BLaER1 treated with 17β-estradiol and CSF1 and Interleukin-3, amounts not matched to agents 10 nM and 100 nM (cell line): ENCODE measurements around the gene UQCRH.
A peak's percentile ranks its signal among the peaks of the same experiment; 100 is the strongest.
"Not testable (repeated sequence)": the region's sequence is repeated elsewhere in the genome, so short reads cannot be mapped to it uniquely, and the experiment has no call there.

Source experiments
- H3K27ac ChIP-seq, 11 experiments: shearing (Covaris generic); formaldehyde crosslinking; 2 replicates each; pipeline ENCODE4 v1.8.1; 2022
- H3K27me3 ChIP-seq, 11 experiments: shearing (Covaris generic); formaldehyde crosslinking; 2 replicates each; pipeline ENCODE4 v1.8.1; 2022
- H3K36me3 ChIP-seq, 11 experiments: shearing (Covaris generic); formaldehyde crosslinking; 2 replicates each; pipeline ENCODE4 v1.8.1; 2022
- H3K4me1 ChIP-seq, 10 experiments: shearing (Covaris generic); formaldehyde crosslinking; 2 replicates each; pipeline ENCODE4 v1.8.1; 2022
- H3K4me2 ChIP-seq, 11 experiments: shearing (Covaris generic); formaldehyde crosslinking; 2 replicates each; pipeline ENCODE4 v1.8.1; 2022
- H3K4me3 ChIP-seq, 10 experiments: shearing (Covaris generic); formaldehyde crosslinking; 2 replicates each; pipeline ENCODE4 v1.8.1; 2022
- H3K9ac ChIP-seq, 11 experiments: shearing (Covaris generic); formaldehyde crosslinking; 2 replicates each; pipeline ENCODE4 v1.8.1; 2022
- H3K9me3 ChIP-seq, 11 experiments: shearing (Covaris generic); formaldehyde crosslinking; replicated peaks in 1 of 11; 2 replicates each; pipeline ENCODE4 v1.8.1; 2022
- H4K20me1 ChIP-seq, 11 experiments: shearing (Covaris generic); formaldehyde crosslinking; 2 replicates each; pipeline ENCODE4 v1.8.1; 2022
- Cebpa-rat ChIP-seq, 11 experiments: shearing (Covaris generic); IDR thresholded peaks; 2 replicates each; pipeline ENCODE4 v1.8.1; 2022

The UQCRH gene

DNA sequence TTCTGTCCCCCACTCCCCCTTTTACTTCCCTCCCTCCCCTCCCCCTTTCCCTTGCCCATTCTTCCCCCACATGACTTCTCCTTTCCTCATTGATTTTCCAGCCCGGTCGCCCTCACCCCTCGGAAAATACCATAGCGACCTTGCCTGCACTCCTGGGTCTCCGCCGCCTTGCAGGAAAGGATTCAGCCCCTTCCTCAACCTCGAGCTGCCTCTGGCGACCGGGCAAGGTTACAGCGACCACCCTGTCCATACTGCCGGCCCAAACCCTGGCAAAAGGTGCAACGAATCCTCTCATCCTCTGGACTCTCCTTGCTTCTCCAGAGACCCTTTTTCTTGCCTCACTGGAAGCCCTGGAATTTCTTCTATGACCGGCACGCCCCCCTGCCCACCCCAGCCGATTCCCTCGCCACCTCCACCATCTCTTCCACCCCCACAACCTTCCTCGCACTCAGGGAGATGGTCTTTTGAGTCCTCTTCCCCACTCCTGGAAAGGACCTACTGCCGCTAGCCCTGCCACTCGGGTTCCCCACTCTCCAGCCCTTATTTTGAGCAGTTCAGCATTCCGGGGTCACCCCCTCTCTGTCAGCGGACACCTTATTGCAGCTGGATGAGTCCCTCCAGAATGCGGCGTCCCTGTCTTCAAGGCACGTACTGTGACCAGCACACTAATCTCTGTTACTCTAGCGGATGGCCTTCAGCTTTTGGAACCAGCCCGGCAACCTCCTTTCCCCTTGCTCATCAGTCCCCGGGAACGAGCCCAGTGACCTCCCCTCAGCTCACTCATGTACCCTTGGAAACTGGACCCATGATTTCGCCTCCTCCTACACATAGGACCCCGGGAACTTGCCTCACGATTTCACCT, 38.0 kb downstream of the UQCRH start:
- no peaks in the 10 kb centered on the region for H3K9me3 ChIP-seq
- H3K36me3 ChIP-seq = peaks cover 27 to 49% (median 42%) of the 10 kb centered on the region in 11 experiments
- TF ChIP-seq Cebpa-rat (IDR thresholded peaks at IDR 0.05) = no peak
- H3K4me1 ChIP-seq = peaks cover 35 to 64% (median 46%) of the 10 kb centered on the region in 10 experiments
- peak overlapping the region; percentile 81 to 96 (median 91) for H3K4me2 ChIP-seq
- peak overlapping the region; percentile 62 to 86 (median 78) for H3K4me3 ChIP-seq
- peaks cover 0 to 53% (median 42%) of the 10 kb centered on the region in 11 experiments; a peak in 19 of 22 replicates for H4K20me1 ChIP-seq
- peak overlapping the region; percentile 81 to 94 (median 90); a peak in 21 of 22 replicates for H3K27ac ChIP-seq
- no peaks in the 10 kb centered on the region for H3K27me3 ChIP-seq
- H3K9ac ChIP-seq = peak overlapping the region; percentile 85 to 94 (median 90)

DNA sequence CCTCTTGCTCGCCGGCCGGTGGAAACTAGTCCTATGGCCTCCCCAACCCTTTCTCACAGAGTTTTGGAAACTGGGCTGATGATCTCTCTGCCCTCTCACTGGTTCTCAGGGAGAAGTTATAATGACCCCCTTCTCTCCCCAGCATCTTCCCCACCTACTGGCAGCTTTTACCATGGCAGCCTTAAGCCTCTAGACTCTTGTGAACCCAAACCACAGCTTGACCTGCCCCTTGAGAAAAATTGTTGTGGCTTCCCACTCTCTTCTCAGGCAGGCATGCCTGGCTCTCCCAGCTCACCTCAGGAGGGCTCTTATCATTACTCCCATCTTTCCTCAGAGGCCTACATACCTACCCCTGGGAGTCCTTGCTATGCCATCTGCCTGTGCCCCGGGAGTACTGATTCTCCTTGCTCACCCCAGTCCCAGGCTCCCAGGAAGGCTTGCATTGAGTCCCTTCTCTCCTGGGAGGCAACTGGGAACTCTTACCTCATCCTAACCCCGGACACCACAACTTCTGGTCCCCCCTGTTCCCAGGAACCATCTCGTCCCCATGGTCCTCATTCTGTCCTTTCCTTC, 38.7 kb downstream of the UQCRH start:
- peak overlapping the region in 10 of 11 experiments; percentile 12 to 91 (median 89); a peak in 11 of 22 replicates for H3K9ac ChIP-seq
- H3K4me2 ChIP-seq = peak overlapping the region; percentile 81 to 96 (median 91)
- peaks cover 0 to 60% (median 48%) of the 10 kb centered on the region in 11 experiments; a peak in 19 of 22 replicates for H4K20me1 ChIP-seq
- peaks cover 34 to 56% (median 50%) of the 10 kb centered on the region in 11 experiments for H3K36me3 ChIP-seq
- no peaks in the 10 kb centered on the region for H3K9me3 ChIP-seq
- TF ChIP-seq Cebpa-rat (IDR thresholded peaks at IDR 0.05) = no peak
- no peaks in the 10 kb centered on the region for H3K27me3 ChIP-seq
- peak overlapping the region in 6 of 11 experiments; percentile 12 to 93 (median 90); a peak in 7 of 22 replicates for H3K27ac ChIP-seq
- peak overlapping the region in 5 of 10 experiments; percentile 71 to 82 (median 80); a peak in 8 of 20 replicates for H3K4me3 ChIP-seq
- peaks cover 35 to 70% (median 46%) of the 10 kb centered on the region in 10 experiments for H3K4me1 ChIP-seq

GRCh38 chr1:46342677-46343350, 39.3 kb downstream of the UQCRH start:
- H3K36me3 ChIP-seq = peaks cover 40 to 62% (median 56%) of the 10 kb centered on the region in 11 experiments
- peaks cover 35 to 77% (median 48%) of the 10 kb centered on the region in 10 experiments for H3K4me1 ChIP-seq
- no peak for TF ChIP-seq Cebpa-rat (IDR thresholded peaks at IDR 0.05)
- peak overlapping the region in 1 of 10 experiments; percentile 77; a peak in 1 of 20 replicates for H3K4me3 ChIP-seq
- H3K9me3 ChIP-seq = no peaks in the 10 kb centered on the region
- H3K27me3 ChIP-seq = no peaks in the 10 kb centered on the region
- H3K9ac ChIP-seq = peak overlapping the region in 7 of 11 experiments; percentile 5 to 90 (median 48); a peak in 6 of 22 replicates
- peaks cover 0 to 66% (median 55%) of the 10 kb centered on the region in 11 experiments; a peak in 19 of 22 replicates for H4K20me1 ChIP-seq
- H3K27ac ChIP-seq = peak overlapping the region in 4 of 11 experiments; percentile 12 to 93 (median 54); a peak in 4 of 22 replicates
- H3K4me2 ChIP-seq = peak overlapping the region; percentile 81 to 96 (median 91); a peak in 21 of 22 replicates

DNA sequence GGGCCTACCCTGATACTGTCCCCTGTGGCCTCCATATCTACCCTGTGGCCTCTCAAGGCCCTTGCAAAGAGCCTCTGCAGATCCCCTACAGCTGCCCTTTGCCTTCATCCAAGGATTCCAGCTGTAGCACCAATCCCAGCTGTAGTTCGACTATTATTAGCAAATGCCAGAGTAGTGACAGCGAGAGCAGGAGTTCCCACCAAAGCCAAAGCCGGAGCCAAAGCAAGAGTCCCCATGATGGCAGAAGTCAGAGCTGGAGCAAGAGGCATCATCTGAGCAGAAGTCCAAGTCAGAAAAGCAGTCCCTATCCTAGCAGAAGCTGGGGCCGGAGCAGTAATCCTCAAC, 39.8 kb downstream of the UQCRH start:
- no peak overlapping the region for H3K4me3 ChIP-seq
- H3K4me1 ChIP-seq = peaks cover 35 to 77% (median 49%) of the 10 kb centered on the region in 10 experiments
- TF ChIP-seq Cebpa-rat (IDR thresholded peaks at IDR 0.05) = no peak
- peaks cover 42 to 66% (median 61%) of the 10 kb centered on the region in 11 experiments for H3K36me3 ChIP-seq
- no peaks in the 10 kb centered on the region for H3K27me3 ChIP-seq
- H3K4me2 ChIP-seq = peak overlapping the region in 7 of 11 experiments; percentile 1 to 93 (median 86); a peak in 6 of 22 replicates
- no peak overlapping the region for H3K27ac ChIP-seq
- peak overlapping the region in 4 of 11 experiments; percentile 2 to 48 (median 11); a peak in 5 of 22 replicates for H3K9ac ChIP-seq
- H3K9me3 ChIP-seq = no peaks in the 10 kb centered on the region
- peaks cover 0 to 69% (median 57%) of the 10 kb centered on the region in 11 experiments; a peak in 19 of 22 replicates for H4K20me1 ChIP-seq

GRCh38 chr1:46343705-46344104, 40.2 kb downstream of the UQCRH start:
- no peak for TF ChIP-seq Cebpa-rat (IDR thresholded peaks at IDR 0.05)
- Histone ChIP-seq H3K4me2 (peak overlapping the region in 5 of 11 experiments; percentile 1 to 93 (median 18); a peak in 6 of 22 replicates), H3K9me3 (no peaks in the 10 kb centered on the region), H3K27ac (no peak overlapping the region), H3K36me3 (peaks cover 42 to 70% (median 65%) of the 10 kb centered on the region in 11 experiments), H3K9ac (peak overlapping the region in 4 of 11 experiments; percentile 1 to 48 (median 6); a peak in 4 of 22 replicates), H3K4me1 (peaks cover 33 to 74% (median 46%) of the 10 kb centered on the region in 10 experiments), H3K4me3 (no peak overlapping the region), H4K20me1 (peaks cover 0 to 73% (median 61%) of the 10 kb centered on the region in 11 experiments; a peak in 19 of 22 replicates), H3K27me3 (no peaks in the 10 kb centered on the region)

GRCh38 chr1:46344481-46344880, 41.0 kb downstream of the UQCRH start:
- peaks cover 45 to 78% (median 73%) of the 10 kb centered on the region in 11 experiments for H3K36me3 ChIP-seq
- H4K20me1 ChIP-seq = peaks cover 0 to 81% (median 68%) of the 10 kb centered on the region in 11 experiments; a peak in 19 of 22 replicates
- TF ChIP-seq Cebpa-rat (IDR thresholded peaks at IDR 0.05) = no peak
- H3K9me3 ChIP-seq = no peaks in the 10 kb centered on the region
- H3K27me3 ChIP-seq = no peaks in the 10 kb centered on the region
- peak overlapping the region in 2 of 11 experiments; percentile 14 to 93; a peak in 1 of 22 replicates for H3K4me2 ChIP-seq
- H3K9ac ChIP-seq = peak overlapping the region in 5 of 11 experiments; percentile 1 to 24 (median 12); a peak in 3 of 22 replicates
- H3K4me3 ChIP-seq = no peak overlapping the region
- no peak overlapping the region for H3K27ac ChIP-seq
- peaks cover 25 to 70% (median 39%) of the 10 kb centered on the region in 10 experiments for H3K4me1 ChIP-seq

DNA sequence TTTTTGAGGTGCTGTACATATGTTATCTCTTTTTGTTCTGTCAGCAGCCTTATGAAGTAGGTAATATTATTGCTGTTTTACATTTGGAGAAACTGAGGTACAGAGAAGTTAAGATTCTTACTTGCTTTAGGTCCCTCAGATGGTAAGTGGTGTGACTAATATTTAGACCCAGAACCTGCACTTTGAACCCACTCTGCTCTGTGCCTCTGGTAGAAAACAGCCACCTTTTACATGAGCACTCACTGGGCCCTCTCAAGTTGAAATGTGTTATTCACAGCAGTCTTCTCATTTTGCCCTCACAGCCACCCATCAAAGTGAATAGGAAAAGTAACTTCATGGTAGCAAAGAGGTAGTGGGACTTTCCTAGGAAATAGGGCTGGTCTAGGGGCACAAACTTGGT, 41.8 kb downstream of the UQCRH start:
- H3K9me3 ChIP-seq = no peaks in the 10 kb centered on the region
- peak overlapping the region in 4 of 11 experiments; percentile 7 to 12 (median 10); a peak in 3 of 22 replicates for H3K9ac ChIP-seq
- H3K27me3 ChIP-seq = no peaks in the 10 kb centered on the region
- H4K20me1 ChIP-seq = peaks cover 0 to 84% (median 76%) of the 10 kb centered on the region in 11 experiments; a peak in 19 of 22 replicates
- no peak for TF ChIP-seq Cebpa-rat (IDR thresholded peaks at IDR 0.05)
- H3K4me2 ChIP-seq = peak overlapping the region in 2 of 11 experiments; percentile 14 to 22; a peak in 2 of 22 replicates
- H3K4me1 ChIP-seq = peaks cover 21 to 76% (median 35%) of the 10 kb centered on the region in 10 experiments
- no peak overlapping the region for H3K4me3 ChIP-seq
- peaks cover 53 to 86% (median 81%) of the 10 kb centered on the region in 11 experiments for H3K36me3 ChIP-seq
- 0 out of 22 replicates have a peak overlapping the region, but pooled peaks of 1 of the 11 experiments have one; percentile 29 for H3K27ac ChIP-seq

- Histone ChIP-seq H3K4me3 (no peak overlapping the region), H4K20me1 (peaks cover 0 to 61% (median 33%) of the 10 kb centered on the region in 11 experiments; a peak in 15 of 22 replicates), H3K4me2 (no peak overlapping the region), H3K9me3 (no peaks in the 10 kb centered on the region), H3K27ac (no peak overlapping the region), H3K4me1 (peaks cover 0 to 19% (median 0%) of the 10 kb centered on the region in 10 experiments; a peak in 7 of 20 replicates), H3K36me3 (peaks cover 87 to 100% (median 99%) of the 10 kb centered on the region in 11 experiments), H3K9ac (no peak overlapping the region), H3K27me3 (no peaks in the 10 kb centered on the region)
- TF ChIP-seq Cebpa-rat (IDR thresholded peaks at IDR 0.05) = no peak
Observed at GRCh38 chr1:46352363-46352762, 48.9 kb downstream of the UQCRH start.

- H3K4me2 ChIP-seq, H3K4me1 ChIP-seq, H3K9me3 ChIP-seq, H3K4me3 ChIP-seq, H3K9ac ChIP-seq, H3K27ac ChIP-seq, H3K27me3 ChIP-seq: not testable (repeated sequence)
- Histone ChIP-seq H4K20me1 (peaks cover 0 to 48% (median 12%) of the 10 kb centered on the region in 11 experiments; a peak in 11 of 22 replicates), H3K36me3 (peaks cover 93 to 100% (median 97%) of the 10 kb centered on the region in 11 experiments)
Observed at GRCh38 chr1:46355920-46356319, 52.4 kb downstream of the UQCRH start.
